ENCODE data around the gene PXYLP1.

DNA sequence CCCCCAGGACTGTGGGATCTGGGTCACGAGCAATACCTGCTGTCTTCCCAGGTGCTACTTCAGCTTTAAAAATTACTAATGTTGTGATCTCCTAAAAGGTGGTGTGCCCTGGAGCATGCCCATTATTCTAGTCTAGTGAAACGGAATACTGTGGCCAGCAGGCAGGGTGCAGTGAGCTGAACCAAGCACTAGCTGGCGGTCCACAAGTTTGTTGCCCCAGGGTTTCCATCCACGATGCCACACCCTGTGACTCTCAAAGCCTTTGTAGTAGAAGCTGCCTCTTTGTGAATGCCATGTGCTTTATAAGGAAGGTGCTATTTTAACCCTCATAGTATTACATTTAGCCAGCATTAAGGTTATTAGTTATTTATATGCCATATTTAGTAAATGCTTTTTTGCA lies 49.1 kb downstream of the PXYLP1 start:
- TF ChIP-seq CTCF (IDR thresholded peaks at IDR 0.05; ENCODE audit: insufficient read depth, low read depth, low read length), result no peak
- TF ChIP-seq EZH2 (IDR thresholded peaks at IDR 0.05; ENCODE audit: insufficient read depth, low read length), result no peak

Data from astrocyte (in vitro differentiated cells and primary cell).